ENCODE measurements around the gene RAB31.

The RAB31 gene

DNA sequence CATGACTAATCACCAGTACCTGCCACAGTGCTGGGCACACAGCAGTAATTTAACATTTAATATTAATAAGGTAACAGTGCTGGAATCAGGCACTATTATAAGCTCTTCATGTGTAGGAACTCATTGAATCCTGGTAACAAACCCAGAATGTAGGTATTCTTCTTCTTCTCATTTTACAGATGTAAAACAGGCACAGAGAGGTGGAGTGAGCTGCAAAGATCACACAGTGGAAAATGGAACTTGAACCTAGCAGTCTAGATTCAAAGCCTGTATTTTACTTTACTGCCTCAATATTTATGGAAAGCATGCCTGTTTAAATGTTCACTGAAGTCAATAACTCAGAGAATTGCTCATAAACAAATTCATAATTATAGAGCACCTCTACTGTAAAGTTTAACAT is 202.0 kb downstream of the RAB31 start:
- DNase-seq: no peak

DNA sequence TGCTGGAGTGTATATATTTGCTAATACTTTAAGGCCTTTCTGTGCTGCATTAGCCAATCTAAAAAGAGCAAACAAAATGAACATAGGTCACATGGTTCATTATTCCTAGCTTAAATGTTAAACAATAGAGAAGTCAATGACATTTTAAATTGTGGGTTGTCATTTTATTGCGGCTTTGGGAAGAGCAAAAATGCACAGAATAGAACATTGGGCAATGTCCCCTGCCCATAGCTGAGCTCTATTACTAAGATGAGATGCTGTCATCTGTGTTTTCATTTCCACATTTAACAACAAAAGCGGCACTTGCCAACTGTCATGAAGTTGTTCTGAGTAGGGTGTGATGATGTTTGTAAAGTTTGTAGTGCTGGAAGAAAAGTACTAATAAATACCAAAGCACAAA is 202.6 kb downstream of the RAB31 start:
- no peak for DNase-seq
- intact Hi-C loops (cut with DNase I): loop anchor here (5.0 to 10.0 kb wide), 3 partner anchors 116 to 298 kb away; partner anchors contain the start of genes PPP4R1 and RAB31

More for the DNA sequence above, 202.0 kb downstream of the RAB31 start:
- intact Hi-C loops (cut with DNase I): loop anchor here (5.0 to 10.0 kb wide), 3 partner anchors 115 to 298 kb away; partner anchors contain the start of genes PPP4R1 and RAB31

DNA sequence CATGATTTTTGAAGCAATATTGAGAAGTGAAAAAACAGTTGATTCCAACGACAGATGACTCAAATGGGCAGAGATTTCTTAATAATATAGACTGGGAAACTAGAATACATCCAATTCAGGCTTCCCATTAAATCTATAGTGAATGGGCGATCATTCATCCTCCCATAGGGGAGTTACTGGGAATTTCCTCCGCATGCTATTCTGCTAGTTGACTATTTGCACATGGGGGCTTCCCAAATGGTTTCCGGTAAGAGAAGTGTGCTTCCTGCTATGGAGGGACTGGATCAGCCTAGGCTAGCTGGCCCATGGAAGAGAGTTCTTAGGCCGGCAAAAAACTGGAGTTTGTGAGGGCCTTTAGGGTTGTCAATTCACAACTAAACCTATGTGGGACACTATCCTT is 203.1 kb downstream of the RAB31 start:
- intact Hi-C loops (cut with DNase I): loop anchor here (5.0 to 10.0 kb wide), 3 partner anchors 116 to 299 kb away; partner anchors contain the start of genes PPP4R1 and RAB31
- DNase-seq: no peak
